Stimulated activated CD4-positive, alpha-beta T cell treated with anti-CD3 and anti-CD28 coated beads, Interleukin-1b, Interleukin-23, amount 100 ng/mL, for 4 hours (primary cell): Measurements from ENCODE around the gene CBLIF.
"Not testable (repeated sequence)": the region's sequence is repeated elsewhere in the genome, so short reads cannot be mapped to it uniquely, and the experiment has no call there.

Source experiments
- DNase-seq, 2 donors: peaks; one replicate each; pipeline ENCODE4 v3.0.0-alpha.2; 2020; ENCODE audit warnings: low read depth in 2 of 2

CBLIF gene

DNA sequence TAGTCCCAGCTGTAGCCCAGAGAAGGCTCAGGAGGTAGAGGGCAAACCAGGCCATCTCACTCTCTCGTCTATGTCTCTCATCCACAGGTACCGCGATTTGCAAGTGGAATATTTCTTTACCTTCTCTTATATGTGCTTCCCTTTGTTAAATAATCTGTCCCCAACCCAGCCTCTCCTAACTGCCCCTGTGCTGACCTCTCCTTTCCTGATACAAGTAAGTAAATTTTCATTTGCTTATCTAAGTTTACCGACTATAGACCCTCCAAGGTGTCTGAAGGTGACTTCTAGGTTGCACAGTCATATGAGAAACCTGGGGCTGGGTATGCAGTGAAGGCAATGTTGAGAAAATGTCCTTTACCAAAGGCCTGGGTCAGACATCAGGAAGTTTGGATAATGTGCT, at the start of gene CBLIF:
Gene CBLIF (minus strand): TSS at position 101 of the 400 bp plus-strand sequence. CDS start 46 bp downstream, at position 55.
- DNase-seq, result no peak

DNA sequence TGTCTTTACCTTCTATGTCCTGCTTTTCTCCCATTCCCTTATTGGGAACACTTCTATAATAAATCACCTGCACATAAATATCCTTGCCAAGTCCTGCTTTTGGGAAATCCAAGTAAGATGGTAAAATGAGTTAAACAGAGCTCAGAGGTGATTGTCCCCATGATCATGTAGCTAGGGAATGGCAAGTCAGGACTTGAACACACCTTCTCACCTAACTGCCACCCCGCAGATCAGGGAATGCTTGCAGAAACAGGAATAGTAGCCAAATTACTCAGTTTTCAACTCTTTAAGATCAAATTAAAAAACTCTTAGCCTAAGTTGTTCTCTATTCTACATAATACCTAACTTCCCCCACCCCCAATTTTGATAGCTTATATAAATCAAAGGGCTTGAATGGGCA, 49.3 kb upstream of the CBLIF start:
- no peak for DNase-seq

DNA sequence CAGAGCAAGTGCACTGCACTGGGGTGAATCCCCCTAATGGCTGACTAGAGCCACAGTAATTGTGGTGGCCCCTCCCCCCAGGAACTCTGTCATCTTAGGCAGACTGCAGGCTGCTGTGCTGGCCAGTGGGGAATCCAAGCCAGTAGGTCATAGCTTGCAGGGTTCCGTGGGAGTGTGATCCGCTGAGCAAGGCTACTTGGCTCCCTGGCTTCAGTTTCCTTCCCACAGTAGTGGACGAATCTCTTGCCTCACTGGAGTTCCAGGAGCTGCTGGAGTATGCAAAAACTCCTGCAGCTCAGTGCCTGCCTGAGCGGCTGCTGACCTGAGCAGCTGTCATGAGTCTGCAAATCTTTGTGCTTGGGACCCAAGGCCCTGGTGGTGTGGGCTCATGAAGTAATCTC, 46.5 kb upstream of the CBLIF start:
- no peak for DNase-seq

DNA sequence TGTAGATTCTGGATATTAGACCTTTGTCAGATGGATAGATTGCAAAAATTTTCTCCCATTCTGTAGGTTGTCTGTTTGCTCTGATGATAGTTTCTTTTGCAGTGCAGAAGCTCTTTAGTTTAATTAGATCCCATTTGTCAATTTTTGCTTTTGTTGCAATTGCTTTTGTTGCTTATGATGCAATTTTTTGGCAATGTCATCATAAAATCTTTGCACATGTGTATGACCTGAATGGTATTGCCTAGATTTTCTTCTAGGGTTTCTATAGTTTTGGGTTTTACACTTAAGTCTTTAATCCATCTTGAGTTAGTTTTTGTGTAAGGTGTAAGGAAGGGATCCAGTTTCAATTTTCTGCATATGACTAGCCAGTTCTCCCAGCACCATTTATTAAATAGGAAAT, 41.9 kb upstream of the CBLIF start:
- DNase-seq, result not testable (repeated sequence)

DNA sequence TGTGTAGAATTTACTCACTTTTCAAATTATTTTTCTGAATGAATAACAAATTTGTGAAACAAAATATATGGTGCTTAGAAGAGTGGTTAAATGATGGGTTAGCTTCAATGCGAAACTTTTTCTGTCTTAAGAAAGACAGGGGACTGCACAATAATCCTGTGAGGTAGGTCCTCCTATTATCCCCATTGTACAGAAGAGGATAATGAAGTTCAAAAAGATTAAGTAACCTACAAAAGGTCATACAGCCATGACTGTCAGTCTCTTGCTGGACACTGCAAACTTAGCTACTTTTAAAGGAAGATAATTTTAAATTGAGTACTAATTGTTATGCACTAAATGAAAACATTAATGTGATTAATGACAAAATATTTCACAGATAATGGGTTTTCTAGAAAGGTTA, 38.3 kb upstream of the CBLIF start:
- DNase-seq, result no peak

DNA sequence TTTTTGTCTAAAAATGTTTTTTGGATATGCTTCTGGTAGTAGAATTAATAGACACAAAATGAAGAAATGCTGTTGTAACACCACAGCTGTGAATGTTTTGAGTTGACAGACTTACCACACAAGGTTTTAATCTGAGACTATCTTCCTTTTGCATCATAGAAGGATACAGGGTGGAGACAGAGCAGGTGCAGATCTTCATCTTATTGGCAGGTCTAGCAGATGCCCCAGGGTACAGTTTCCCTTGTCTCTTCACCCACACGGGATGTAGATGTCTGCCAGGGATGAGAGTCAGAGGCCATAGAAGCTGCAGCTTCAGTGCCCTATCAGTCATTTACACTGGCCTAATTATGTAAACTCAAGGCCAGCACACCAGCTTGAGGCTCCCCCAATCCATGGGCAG, 34.3 kb upstream of the CBLIF start:
- no peak for DNase-seq

DNA sequence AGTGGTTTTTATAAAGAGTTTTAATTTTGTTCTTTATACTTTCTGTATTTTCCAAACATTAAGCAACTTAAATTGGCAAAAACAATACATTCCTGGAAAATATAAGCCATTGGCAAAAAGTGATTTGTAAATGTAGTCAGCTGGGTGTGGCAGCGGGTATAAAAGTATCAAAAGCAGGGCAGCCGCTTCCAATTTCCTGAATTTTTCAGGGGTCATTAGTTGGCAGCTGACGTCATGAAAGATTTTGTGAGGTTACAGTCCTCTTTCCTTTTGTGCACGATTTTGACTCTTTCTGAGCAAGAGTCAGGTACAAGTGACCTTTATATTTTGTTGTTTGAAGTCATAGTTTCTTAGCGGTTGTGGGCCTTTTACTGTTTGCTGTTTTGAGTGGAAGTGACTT, 33.3 kb upstream of the CBLIF start, which contains the start of gene OOSP3:
Gene OOSP3 (plus strand): TSS at position 208 of the 400 bp plus-strand sequence. CDS start 27 bp downstream, at position 235.
- no peak for DNase-seq

DNA sequence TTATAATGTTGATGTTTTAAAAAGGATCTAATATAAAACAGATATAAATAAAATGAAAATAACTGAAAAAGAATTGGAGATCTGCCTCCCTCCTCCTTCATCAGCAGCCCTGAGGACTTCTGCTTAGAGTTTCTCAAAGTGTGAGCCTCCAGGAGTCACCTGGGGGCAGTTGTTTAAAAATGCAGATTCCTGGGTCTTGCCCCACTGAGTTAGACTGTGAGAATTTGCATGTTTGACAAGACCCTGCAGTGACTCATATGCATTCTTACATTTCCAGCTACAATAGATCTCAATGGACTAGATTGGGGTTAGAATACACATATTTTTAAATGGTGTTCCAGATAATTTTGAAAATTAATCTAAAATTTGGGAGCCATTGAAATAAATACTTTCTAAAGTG, 32.5 kb upstream of the CBLIF start:
- DNase-seq, result no peak

DNA sequence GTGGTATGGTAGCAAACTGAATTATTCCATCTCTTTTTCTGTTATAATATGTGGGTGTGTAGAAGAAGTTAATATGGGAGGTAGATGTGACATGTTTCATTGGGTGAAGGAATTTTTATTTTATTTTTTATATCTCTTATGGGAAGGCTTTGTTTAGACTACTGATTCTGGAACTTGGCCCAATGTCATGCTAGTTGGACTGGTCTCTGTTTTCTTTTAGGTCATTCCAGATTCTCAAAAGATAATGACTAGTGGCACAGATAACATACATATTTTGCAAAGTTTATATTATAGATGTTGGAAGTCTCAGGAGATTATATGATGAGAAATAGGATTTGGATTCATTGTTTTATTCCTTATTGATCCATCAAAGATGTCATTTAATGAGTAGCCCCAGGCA, 32.0 kb upstream of the CBLIF start:
- DNase-seq, result no peak

DNA sequence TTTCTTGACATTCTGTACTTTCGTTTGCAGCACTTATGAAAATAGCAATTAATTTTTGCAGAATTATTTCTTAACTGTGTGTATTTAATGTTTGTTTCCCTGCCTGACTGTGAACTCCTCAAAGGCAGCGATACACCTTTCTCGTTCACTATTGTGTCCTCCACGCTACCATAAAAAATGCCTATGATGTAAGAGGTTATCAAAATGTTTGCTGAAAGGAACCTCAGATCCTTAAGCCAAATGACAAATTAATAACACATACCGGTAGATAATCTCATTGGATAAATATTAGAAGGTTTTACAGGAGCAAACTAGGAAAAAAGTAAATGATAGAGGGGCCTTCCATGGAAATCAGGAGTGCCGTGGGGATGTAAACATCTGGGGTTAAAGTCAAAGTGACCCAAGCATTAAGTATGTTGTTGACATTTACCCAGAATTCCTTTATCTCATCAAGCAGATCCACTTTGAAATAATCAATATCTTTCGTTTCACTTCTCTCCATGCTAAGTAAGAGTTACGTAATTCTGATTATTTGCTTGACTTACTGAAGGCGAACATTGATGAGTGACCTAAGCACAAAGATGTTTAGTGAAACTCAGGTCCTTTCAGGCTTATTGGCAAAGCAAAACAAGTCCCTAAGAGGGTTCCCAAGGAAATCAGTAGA, 30.7 kb upstream of the CBLIF start:
- no peak for DNase-seq

DNA sequence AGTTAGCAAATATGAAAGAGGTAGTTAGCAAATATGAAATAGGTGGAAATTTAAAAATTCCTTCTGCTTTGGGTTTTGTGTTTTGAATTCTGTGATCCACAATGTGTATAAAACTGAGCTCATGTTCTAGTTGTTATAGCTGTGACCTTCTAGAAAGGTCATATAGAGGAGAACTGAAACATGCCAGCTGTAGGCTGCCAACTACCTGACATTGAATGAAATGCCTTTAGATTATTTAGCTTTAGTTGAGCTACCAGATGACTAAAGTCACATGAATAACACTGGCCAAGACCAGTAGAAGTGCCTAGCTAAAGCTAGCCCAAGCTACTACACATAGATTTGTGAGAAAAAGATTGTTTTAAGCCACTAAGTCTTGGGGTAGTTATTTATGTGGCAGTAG, 26.8 kb upstream of the CBLIF start:
- DNase-seq, result no peak

DNA sequence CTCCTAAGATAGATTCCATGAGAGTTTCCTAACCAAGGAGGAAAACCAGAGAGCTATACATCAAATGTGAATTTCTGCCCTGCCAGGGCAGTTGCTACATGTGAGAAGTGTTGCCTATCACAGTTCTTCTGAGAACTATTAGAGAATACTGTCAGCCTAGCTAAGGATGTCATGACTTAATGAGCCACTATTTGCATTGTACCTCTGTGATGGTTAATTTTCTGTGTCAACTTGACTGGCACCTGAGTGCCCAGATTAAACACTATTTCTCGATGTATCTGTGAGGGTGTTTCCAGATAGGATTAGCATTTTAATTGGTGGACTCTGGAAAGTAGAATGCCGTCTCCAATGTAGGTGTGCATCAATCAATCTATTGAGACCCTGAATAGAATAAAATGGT, 22.6 kb upstream of the CBLIF start:
- DNase-seq, result no peak

DNA sequence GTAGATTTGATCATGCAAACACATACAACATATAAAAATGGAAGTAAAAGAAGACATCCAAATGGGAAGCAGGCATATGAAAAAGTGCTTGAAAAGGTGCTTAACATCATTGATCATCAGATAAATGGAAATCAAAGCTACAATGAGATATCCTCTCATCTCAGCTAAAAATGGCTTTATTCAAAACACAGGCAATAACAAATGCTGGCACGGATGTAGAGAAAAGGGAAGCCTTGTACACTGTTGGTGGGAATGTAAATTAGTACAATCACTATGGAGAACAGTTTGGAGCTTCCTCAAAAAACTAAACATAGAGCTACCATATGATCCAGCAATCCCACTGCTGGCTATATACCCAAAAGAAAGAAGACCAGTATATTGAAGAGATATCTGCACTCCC, 21.5 kb upstream of the CBLIF start:
- no peak for DNase-seq

DNA sequence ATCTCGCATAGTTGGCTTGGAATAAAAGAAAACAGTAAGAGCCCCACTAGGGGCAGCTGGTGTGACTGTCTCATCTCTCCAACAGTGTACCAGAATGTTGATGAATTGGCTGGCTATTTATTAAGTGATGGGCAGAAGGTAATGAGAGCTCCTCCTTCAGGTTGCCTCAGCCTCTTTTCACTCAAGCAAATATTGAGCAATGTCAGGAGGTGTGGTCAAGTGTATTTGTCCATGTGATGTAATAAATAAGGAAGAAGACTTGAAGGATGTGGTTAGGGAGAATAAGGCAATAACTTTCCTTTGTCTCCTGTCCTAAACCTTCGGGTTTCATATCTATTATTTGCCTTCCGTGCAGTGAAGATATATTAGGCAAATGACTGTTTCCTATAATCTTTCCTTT, 21.1 kb upstream of the CBLIF start, which contains the start of gene TCN1:
Gene TCN1 (minus strand): TSS at position 91 of the 400 bp plus-strand sequence. CDS start 17 bp downstream, at position 74.
- DNase-seq, result no peak

DNA sequence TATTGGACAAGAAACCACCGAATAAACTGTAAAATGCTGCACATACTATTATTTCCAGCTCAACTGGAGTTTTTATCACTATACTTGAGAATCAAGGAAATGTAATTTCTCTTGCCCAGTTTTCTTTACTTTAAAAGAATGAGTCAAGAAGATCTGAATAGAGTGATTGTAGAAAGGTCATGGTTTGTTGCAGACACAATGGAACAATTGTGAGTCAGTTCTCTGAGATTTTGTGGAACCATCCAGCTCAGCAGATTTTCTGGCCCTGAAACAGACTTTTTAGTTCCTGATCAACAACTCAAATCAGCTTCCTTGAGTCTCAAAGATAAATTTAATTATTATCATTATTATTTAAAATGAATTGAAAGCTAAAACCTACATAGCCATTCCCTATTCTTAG, 19.7 kb upstream of the CBLIF start:
- DNase-seq, result no peak

DNA sequence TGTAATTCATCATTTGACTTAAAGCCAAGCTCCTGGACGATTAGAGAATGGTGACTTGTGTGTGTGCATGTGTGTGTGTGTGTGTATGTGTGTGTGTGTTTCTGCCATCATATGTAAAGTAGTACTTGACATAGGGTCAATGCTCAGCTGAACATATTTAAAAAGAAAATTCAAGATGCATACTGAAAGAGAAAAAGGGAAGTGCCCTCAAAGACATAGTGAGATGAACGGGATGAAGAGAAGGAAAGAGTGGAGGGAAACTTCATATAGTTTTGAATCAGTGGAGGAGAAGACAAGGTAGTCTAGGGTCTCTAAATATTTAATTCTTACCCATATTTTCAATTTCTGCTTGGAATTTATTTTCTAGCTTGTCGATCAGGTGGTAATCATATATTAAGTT, 17.0 kb upstream of the CBLIF start:
- no peak for DNase-seq

DNA sequence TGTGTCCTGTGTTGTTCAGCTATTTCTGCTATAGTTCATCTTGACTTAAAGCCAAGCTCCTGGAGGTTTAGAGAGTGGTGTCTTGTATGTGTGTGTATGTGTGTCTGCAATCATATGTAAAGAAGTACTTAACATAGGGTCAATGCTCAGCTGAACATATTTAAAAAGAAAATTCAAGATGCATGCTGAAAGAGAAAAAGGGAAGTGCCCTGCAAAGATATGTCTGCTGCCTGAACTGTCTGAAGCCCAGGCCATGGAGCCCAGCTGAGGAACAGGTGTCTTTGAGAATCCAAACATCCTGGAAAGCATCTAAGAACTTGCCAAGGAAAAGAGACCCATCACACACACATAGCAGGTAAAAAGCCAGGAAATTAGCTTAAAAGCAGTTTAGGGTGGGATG, 14.4 kb upstream of the CBLIF start:
- DNase-seq, result no peak

DNA sequence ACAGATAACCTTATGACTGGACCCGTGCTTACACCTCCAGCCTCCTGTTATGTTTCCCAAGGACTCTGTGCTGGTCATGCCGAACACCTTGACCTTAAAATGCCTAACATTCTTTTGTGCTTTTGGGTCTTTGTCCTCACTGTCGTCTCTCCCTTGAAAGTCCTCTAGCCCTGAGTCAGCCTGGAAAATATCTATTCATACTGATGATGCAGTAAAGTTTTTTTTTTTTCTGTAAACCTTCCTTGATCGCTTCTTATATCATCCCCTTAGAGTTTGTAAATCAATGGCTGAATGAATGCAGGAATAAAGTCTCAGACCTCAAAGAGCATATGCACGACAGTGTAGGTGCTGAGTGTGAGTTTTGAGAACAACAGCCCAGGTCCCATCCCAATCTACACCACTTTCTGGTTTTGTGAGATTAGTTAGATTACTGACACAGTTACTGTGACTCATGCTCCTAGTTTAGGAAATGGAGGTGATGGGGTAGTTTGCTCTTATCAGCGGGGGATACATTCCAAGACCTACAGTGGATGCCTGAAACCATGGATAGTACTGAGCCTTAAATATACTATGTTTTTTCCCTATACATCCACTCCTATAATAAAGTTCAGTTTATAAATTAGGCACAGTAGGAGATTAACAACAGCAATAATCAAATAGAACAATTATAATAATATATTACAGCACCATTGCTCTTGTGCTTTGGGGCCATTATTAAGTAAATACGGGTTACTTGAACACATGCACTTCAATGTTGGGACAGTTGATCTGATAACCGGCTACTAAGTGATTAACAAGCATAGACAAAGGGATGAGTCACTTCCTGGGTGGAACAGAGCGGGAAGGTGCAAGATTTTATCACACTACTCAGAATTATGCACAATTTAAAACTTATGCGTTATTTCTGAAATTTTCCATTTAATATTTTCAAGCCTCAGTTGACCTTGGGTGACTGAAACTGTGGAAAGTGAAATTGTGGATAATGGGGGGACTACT, 12.4 kb upstream of the CBLIF start:
- DNase-seq, result no peak

DNA sequence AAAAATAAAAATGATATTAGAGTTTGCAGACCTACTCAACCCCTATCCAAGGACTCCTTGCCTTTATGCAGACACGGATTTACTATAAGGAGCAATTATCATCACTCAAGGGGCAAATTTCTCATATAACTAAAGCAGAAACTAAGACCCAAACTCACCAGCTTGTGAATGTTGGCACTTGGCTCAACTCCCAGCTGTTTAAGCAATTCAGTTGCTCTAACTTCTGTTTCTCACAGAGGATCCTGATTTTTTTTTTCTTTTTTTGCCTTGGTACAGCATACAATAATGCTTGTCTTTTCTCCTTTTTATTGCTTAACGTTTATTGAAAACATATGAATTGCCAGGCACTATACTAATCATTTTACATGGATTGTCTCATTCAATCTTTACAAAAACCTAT, 9.6 kb upstream of the CBLIF start:
- DNase-seq, result no peak

DNA sequence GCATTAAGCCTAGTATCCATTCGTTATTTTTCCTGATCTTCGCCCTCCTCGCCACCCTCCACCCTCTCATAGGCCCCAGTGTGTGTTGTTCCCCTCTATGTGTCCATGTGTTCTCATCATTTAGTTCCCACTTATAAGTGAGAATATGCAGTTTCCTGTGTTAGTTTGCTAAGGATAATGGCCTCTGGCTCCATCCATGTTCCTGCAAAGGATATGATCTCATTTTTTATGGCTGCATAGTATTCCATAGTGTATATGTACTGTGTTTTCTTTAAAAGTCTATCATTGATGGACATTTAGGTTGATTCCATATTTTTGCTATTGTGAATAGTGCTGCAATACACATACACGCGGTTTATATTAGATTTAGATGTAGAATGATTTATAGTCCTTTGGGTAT, 6.1 kb upstream of the CBLIF start:
- not testable (repeated sequence) for DNase-seq

DNA sequence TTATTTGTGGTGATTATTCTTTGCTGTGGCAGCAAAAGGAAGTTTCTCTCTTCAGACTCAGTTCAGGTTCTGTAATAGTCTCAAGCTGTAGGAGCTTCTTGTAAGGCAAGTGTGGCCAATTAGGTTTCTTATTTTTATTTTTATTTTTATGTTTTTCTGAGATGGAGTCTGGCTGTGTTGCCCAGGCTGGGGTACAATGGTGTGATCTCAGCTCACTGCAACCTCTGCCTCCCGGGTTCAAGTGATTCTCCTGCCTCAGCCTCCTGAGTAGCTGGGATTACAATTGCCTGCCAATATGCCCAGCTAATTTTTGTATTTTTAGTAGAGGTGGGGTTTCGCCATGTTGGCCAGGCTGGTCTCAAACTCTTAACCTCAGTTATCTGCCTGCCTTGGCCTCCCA, 4.3 kb upstream of the CBLIF start:
- not testable (repeated sequence) for DNase-seq

DNA sequence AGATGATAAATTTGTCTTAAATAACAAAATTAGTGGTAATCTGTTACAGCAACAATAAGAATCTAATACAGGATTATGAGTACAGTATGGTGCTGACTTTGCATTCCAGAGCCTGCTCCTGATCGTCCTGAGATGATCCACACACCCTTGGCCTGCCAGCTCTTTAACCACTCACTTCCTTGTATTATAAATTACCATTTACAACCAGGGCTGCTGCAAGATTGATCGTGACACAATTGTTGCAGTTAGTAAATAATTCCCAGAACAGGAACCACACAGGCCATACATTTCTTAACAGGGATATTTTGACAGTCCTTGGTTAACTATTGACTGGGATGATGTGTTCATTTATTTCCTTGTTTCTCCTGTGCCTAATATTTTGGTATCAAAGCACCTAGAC, 3.8 kb upstream of the CBLIF start:
- no peak for DNase-seq

DNA sequence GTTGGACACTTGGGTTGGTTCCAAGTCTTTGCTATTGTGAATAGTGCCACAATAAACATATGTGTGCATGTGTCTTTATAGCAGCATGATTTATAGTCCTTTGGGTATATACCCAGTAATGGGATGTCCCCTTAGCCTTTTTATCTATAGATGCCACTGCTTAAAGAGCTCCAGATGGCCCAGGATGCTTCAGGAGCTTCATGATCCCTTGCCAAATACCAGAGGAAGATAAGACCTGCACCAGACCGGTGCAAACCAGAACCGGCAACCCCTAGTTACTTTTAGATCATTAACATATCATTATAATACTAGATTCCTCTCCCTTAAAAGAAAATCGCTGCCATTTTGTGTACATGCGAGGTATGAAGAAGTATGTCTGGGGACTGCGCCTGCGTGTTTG, 3.1 kb upstream of the CBLIF start:
- not testable (repeated sequence) for DNase-seq
